Right forelimb (tissue), 1 donor: ENCODE measurements around the gene HAS3.

Experiments
- DNase-seq: peaks from one replicate; pipeline ENCODE4 v3.0.0-alpha.2; 2018

The HAS3 gene

GRCh38 chr16:69150146-69150865, 44.9 kb downstream of the HAS3 start:
- DNase-seq = peak; percentile 54

GRCh38 chr16:69157196-69157595, 51.7 kb downstream of the HAS3 start:
- no peak for DNase-seq

- DNase-seq = no peak
Observed at GRCh38 chr16:69160192-69160591, 54.7 kb downstream of the HAS3 start.

GRCh38 chr16:69165584-69165983, 60.1 kb downstream of the HAS3 start:
- DNase-seq = no peak

GRCh38 chr16:69166221-69166833, 60.9 kb downstream of the HAS3 start:
- DNase-seq = no peak

GRCh38 chr16:69166946-69167930, 61.8 kb downstream of the HAS3 start:
- DNase-seq = no peak
